ENCODE measurements around the gene MYBPHL. TPM values are rescaled to one million over a fixed set of nuclear protein-coding genes. Genes with fewer than 3 reads are reported as not detected.
A peak's percentile ranks its signal among the peaks of the same experiment; 100 is the strongest.

MYBPHL gene
- polyA plus RNA-seq, 1 of the 3 experiments (the other 2 are of a cell fraction): 0.07 TPM

DNA sequence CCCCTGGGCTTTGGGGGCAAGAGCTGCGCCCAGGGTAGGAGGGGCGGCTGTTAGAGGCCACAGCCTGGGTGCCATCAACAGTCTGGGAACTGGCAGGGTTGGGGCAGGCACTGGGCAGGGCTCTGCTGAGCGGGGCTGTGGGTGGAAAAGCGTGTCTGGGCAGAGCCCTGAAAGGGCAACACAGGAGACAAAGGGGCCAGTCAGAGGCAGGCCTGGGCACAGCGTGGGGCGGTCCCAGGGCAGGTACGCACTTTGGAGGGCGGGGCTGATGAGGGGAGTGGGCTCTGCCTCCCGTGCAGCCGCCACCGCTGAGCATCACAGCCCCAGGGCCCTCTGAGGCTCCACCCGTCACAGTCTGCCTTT lies 43.6 kb downstream of the MYBPHL start:
- no peaks in the 10 kb centered on the region for H3K9me3 ChIP-seq
- H3K36me3 ChIP-seq (replicated peaks in 1 of 2; ENCODE audit: control insufficient read depth in 1 of 2, insufficient read depth in 2 of 2, low read length in 1 of 2): peaks cover 0 to 5% of the 10 kb centered on the region in 2 experiments
- no peak overlapping the region for H3K4me2 ChIP-seq
- POLR2A ChIA-PET: interaction anchor here (1.0 kb wide), 1 partner anchor 163 kb away, joined by 4 read pairs; no protein-coding TSS in a partner anchor
- H3K9me2 ChIP-seq: no peaks in the 10 kb centered on the region
- no peaks in the 10 kb centered on the region for H3K27me3 ChIP-seq (ENCODE audit: insufficient read depth)
- no peaks in the 10 kb centered on the region for H3K79me2 ChIP-seq (ENCODE audit: insufficient read depth)
- no peak for DNase-seq
- no peak overlapping the region for H3K9ac ChIP-seq
- 92% methylated on average over 10 of the region's 12 CpGs for WGBS (ENCODE audit: low lambda C conversion rate)
- H3K4me1 ChIP-seq (ENCODE audit: control insufficient read depth in 1 of 2, insufficient read depth in 2 of 2, low read depth in 1 of 2, low read length in 1 of 2): peaks cover 0 to 22% of the 10 kb centered on the region in 2 experiments; a peak in 2 of 4 replicates
- no peaks in the 10 kb centered on the region for H3F3A ChIP-seq (replicated peaks; ENCODE audit: insufficient read depth)
- no peak overlapping the region for H2AFZ ChIP-seq (ENCODE audit: low read depth)
- H4K20me1 ChIP-seq (ENCODE audit: insufficient read depth): no peaks in the 10 kb centered on the region
- TF ChIP-seq FOXJ3 (CRISPR knock-in tag; IDR thresholded peaks at IDR 0.05): peak; percentile 5; the same call in 1 of the 2 replicates
- no peak for TF ChIP-seq MAX (IDR thresholded peaks at IDR 0.05; ENCODE audit: low read depth)
- CTCF ChIA-PET: interaction anchor here (0.8 to 3.7 kb wide), 16 partner anchors 9 to 269 kb away, joined by 3 to 61 read pairs (median 7); partner anchors contain the start of genes PSMA5, SARS1 and SORT1
- H3K27ac ChIP-seq (ENCODE audit: low read depth in 2 of 2, low read length in 1 of 2): peak overlapping the region in 1 of 2 experiments; percentile 0; a peak in 1 of 4 replicates
- H3K4me3 ChIP-seq (ENCODE audit: low read depth in 2 of 2, low read length in 1 of 2): no peak overlapping the region

GRCh38 chr1:109262231-109263055 lies 44.4 kb downstream of the MYBPHL start:
- Histone ChIP-seq H3K9ac (no peak overlapping the region), H3K4me2 (no peak overlapping the region), H3K4me1 (ENCODE audit: control insufficient read depth in 1 of 2, insufficient read depth in 2 of 2, low read depth in 1 of 2, low read length in 1 of 2) (peaks cover 0 to 22% of the 10 kb centered on the region in 2 experiments; a peak in 2 of 4 replicates), H3K4me3 (ENCODE audit: low read depth in 2 of 2, low read length in 1 of 2) (no peak overlapping the region), H3K27me3 (ENCODE audit: insufficient read depth) (no peaks in the 10 kb centered on the region), H3K36me3 (replicated peaks in 1 of 2; ENCODE audit: control insufficient read depth in 1 of 2, insufficient read depth in 2 of 2, low read length in 1 of 2) (peaks cover 0 to 5% of the 10 kb centered on the region in 2 experiments), H3F3A (replicated peaks; ENCODE audit: insufficient read depth) (no peaks in the 10 kb centered on the region), H3K9me3 (no peaks in the 10 kb centered on the region), H4K20me1 (ENCODE audit: insufficient read depth) (no peaks in the 10 kb centered on the region), H3K27ac (ENCODE audit: low read depth in 2 of 2, low read length in 1 of 2) (no peak overlapping the region; a peak in 1 of 4 replicates), H3K9me2 (no peaks in the 10 kb centered on the region), H2AFZ (ENCODE audit: low read depth) (no peak overlapping the region), H3K79me2 (ENCODE audit: insufficient read depth) (no peaks in the 10 kb centered on the region)
- TF ChIP-seq FOXM1 (IDR thresholded peaks at IDR 0.05; ENCODE audit: low read depth) (no peak), CHD2 (IDR thresholded peaks at IDR 0.05; ENCODE audit: low read length, partially characterized antibody) (no peak), SMC3 (IDR thresholded peaks at IDR 0.05; ENCODE audit: low read depth, low read length) (no peak), NFIC (IDR thresholded peaks at IDR 0.05; ENCODE audit: borderline replicate concordance) (no peak), FOXJ3 (CRISPR knock-in tag; IDR thresholded peaks at IDR 0.05) (no peak)
- TF ChIP-seq, protein P1, sequence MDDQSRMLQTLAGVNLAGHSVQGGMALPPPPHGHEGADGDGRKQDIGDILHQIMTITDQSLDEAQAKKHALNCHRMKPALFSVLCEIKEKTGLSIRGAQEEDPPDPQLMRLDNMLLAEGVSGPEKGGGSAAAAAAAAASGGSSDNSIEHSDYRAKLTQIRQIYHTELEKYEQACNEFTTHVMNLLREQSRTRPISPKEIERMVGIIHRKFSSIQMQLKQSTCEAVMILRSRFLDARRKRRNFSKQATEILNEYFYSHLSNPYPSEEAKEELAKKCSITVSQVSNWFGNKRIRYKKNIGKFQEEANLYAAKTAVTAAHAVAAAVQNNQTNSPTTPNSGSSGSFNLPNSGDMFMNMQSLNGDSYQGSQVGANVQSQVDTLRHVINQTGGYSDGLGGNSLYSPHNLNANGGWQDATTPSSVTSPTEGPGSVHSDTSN (IDR thresholded peaks at IDR 0.05): no peak
- TF ChIP-seq, protein P2, sequence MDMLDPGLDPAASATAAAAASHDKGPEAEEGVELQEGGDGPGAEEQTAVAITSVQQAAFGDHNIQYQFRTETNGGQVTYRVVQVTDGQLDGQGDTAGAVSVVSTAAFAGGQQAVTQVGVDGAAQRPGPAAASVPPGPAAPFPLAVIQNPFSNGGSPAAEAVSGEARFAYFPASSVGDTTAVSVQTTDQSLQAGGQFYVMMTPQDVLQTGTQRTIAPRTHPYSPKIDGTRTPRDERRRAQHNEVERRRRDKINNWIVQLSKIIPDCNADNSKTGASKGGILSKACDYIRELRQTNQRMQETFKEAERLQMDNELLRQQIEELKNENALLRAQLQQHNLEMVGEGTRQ (IDR thresholded peaks at IDR 0.05; ENCODE audit: borderline replicate concordance, low read depth, low read length): no peak
- TF ChIP-seq, protein P3, sequence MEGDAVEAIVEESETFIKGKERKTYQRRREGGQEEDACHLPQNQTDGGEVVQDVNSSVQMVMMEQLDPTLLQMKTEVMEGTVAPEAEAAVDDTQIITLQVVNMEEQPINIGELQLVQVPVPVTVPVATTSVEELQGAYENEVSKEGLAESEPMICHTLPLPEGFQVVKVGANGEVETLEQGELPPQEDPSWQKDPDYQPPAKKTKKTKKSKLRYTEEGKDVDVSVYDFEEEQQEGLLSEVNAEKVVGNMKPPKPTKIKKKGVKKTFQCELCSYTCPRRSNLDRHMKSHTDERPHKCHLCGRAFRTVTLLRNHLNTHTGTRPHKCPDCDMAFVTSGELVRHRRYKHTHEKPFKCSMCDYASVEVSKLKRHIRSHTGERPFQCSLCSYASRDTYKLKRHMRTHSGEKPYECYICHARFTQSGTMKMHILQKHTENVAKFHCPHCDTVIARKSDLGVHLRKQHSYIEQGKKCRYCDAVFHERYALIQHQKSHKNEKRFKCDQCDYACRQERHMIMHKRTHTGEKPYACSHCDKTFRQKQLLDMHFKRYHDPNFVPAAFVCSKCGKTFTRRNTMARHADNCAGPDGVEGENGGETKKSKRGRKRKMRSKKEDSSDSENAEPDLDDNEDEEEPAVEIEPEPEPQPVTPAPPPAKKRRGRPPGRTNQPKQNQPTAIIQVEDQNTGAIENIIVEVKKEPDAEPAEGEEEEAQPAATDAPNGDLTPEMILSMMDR (IDR thresholded peaks at IDR 0.05): no peak
- TF ChIP-seq, protein P4, sequence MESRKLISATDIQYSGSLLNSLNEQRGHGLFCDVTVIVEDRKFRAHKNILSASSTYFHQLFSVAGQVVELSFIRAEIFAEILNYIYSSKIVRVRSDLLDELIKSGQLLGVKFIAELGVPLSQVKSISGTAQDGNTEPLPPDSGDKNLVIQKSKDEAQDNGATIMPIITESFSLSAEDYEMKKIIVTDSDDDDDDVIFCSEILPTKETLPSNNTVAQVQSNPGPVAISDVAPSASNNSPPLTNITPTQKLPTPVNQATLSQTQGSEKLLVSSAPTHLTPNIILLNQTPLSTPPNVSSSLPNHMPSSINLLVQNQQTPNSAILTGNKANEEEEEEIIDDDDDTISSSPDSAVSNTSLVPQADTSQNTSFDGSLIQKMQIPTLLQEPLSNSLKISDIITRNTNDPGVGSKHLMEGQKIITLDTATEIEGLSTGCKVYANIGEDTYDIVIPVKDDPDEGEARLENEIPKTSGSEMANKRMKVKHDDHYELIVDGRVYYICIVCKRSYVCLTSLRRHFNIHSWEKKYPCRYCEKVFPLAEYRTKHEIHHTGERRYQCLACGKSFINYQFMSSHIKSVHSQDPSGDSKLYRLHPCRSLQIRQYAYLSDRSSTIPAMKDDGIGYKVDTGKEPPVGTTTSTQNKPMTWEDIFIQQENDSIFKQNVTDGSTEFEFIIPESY (IDR thresholded peaks at IDR 0.05; ENCODE audit: borderline replicate concordance, low read depth): no peak
- no peak for DNase-seq
- WGBS (ENCODE audit: low lambda C conversion rate): 94% methylated on average over 13 of the region's 22 CpGs
- CTCF ChIA-PET: interaction anchor here (0.7 to 3.7 kb wide), 11 partner anchors 8 to 270 kb away, joined by 3 to 61 read pairs (median 8); partner anchors contain the start of genes PSMA5 and SORT1
- POLR2A ChIA-PET: no interaction called here
